Frontal cortex (tissue), 4 donors: ENCODE measurements around the gene ZER1. TPM values are rescaled to one million over a fixed set of nuclear protein-coding genes. Genes with fewer than 3 reads are reported as not detected.
"Not testable (repeated sequence)": the region's sequence is repeated elsewhere in the genome, so short reads cannot be mapped to it uniquely, and the experiment has no call there.

Experiments
- DNase-seq, 2 donors: peaks; one replicate each; pipeline ENCODE4 v3.0.0; 2012; ENCODE audit warnings: low spot score in 2 of 2
- FAIRE-seq: peaks from 2 replicates; lab custom pipeline; 2012; peaks lifted over from hg19 to GRCh38; lab: Jason Lieb, UNC
- total RNA-seq: library from RNA; depleted of rRNA; stranded (reverse); fragments of >200 nt; gene quantifications from one replicate; pipeline ENCODE4 v1.2.3, GENCODE V29; 2014
- donor health status: control.
- donor health status: control.
- donor health status: control.

ZER1 gene
- total RNA-seq, 1 donor from 2014 or later = 20.4 TPM

DNA sequence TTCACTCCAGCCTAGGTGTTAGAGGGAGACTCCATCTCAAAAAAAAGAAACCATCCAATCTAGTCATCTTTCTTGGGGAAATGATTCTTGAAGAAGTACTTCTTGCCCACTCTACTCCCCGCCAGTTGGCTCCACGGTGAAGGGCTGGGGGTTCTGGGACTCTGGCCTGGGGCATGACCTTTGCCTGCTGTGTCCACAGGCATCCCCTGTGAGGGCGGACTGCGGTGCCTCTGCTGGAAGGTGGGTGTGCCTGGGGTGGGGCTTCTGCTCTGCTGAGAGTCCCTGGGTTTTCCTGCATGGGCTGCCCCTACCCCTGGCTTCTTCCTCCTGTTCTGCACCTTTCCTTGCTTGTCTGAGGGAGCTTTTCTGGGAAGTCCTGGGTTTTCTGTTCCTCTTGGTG, 18.8 kb upstream of the ZER1 start:
- no peak for FAIRE-seq
- no peak for DNase-seq

DNA sequence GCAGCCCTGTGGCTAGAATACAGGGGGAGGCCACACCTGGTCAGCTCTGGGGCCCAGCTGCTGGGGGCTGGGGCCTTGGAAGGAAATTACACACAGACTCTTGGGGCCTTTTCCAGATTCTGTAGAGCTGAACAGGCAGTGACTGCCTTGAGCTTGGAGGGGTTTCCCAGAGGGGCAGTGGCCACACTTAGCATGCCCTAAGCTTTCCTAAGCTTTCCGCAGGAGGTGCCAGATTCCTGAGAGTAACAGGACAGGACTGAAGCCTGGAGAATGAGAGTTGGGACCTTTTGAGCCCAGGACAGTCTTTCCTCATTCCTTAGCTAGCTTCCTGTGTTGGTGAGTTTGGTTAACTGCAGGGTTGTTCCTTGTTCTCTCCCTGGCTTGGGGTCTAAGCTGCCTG, 16.7 kb upstream of the ZER1 start:
- FAIRE-seq = no peak
- no peak for DNase-seq

DNA sequence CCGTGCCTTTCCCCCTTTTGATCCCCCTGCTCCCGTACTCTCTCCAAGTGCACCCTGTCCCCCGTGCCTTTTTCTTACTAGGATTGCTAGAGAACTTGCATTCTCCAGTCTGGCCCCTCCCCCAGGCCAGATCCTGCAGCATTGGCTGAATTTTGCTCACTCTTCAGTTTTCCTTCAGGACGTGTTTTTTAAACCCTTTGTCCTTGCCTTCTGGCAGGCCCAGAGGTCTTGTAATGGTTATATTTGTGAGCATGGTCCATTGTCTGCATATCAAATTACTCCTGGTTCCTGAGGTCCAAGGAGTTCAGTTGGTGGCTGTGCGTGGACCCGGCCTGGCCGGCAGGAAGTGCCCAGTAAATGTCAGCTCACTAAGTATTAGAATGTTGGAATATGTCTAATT, 15.9 kb upstream of the ZER1 start:
- DNase-seq (peak in 1 of 2 donors; percentile 37), FAIRE-seq (no peak)

DNA sequence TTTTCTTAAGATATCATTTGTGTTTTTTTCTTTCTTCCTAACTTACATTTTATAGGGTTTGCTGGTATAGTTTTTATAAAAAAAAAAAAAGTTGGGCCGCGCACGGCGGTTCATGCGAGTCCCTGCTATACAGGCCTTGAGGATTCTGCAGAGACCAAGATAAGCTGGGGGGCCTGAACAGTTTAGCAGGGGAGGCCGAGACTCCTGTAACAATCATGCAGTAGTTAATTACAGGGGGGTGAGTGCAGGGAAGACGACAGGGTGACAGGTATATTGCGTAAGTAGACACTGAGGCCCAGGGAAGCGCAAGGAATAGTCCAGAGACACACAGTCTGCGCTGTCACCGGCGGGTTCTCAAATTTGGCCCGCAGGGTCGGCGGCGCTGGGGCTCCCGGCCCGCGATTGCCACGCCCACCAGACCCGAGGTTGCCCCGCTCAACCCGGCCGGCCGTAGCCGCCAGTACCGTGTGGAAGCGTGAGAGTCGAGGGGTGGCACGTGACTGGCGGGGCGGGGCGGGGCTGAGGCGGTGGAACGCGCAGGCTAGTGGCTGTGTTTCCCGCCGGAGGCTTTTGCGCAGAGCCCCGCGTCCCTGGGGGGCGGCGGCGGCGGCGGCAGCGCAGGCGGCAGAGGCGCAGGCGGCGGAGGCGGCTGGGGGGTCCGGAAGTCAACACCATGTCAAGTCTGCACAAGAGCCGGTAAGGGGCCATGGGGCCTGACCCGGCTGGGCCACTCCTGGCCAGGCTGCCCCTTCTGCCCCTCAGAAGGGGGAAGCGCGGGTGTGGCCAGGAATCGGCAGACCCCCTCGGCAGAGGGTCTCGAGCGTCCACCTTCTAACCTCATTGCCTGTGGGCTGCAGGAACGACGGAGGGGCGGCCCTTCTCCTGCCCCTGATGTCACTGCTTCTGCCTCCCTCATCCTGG, 15.2 kb upstream of the ZER1 start, which contains the start of gene TBC1D13:
TBC1D13 (plus strand) TSS at position 573 of the 921 bp plus-strand sequence; CDS start at position 674, 101 bp downstream.
- peak; percentile 95 to 97 for DNase-seq
- no peak for FAIRE-seq

DNA sequence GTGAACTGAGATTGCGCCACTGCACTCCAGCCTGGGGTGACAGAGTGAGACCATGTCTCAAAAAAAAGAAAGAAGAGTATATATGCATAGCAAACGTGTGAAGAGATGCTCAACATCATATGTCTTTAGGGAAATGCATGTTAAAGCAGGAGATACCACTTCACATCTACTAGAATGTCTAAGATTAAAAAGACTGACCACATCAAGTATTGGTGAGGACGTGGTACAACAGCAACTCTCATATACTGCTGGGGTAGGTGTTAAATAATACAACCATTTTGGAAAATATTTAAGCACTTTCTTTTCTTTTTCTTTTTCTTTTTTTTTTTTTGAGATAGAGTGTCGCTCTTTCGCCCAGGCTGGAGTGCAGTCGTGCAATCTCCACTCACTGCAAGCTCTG, 13.7 kb upstream of the ZER1 start:
- no peak for FAIRE-seq
- no peak for DNase-seq

DNA sequence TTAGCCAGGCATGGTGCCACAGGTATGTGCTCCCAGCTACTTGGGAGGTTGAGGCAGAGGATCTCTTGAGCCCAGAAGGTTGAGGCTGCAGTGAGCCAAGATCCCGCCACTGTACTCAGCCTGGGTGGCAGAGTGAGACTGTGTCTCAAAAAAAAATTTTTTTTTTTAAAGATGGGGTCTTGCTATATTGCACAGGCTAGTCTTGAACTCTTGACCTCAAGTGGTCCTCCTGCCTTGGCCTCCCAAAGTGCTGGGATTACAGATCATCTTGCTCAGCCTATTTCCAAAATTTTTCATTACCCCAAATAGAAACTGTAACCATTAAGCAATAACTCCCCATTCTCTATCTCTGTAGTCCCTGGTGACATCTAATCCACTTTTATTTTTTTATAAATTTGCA, 10.9 kb upstream of the ZER1 start:
- DNase-seq (no peak), FAIRE-seq (no peak)

DNA sequence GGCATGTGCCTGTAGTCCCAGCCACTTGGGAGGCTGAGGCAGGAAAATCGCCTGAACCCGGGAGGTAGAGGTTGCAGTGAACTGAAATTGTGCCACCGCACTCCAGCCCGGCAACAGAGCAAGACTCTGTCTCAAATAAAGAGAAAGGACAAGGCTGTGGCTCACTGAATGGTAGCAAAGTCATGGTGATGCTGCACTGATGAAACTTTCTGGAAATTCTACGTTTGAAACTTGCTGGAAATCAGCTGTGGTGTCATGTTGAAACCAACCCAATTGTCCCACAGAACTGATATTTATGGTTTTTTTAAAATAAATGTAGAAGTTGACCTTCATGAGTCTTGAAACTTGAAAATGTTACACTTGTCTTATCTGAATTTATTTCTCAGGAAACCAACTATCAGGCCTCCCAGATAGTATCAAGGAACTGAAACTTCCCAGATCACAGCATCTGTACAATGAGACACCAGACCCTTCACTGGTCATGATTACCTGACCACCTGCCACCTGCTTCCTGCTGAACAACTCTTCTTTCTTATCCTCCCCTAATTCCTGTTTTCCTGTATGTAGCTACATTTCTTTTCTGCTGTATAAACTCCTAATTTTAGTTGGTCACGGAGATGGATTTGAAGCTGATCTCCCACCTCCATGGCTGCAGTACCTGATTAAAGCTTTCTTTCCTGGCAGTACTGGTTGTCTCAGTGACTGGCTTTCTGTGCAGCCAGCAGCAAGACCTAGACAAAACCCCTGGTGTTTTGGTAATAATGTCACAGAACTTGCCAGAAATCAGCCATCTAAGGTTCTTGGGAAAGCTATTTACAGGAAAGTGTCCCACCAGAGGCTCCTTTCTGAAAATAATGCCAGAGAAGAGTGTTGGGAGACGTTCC, 9.7 kb upstream of the ZER1 start:
- FAIRE-seq (no peak), DNase-seq (no peak)

DNA sequence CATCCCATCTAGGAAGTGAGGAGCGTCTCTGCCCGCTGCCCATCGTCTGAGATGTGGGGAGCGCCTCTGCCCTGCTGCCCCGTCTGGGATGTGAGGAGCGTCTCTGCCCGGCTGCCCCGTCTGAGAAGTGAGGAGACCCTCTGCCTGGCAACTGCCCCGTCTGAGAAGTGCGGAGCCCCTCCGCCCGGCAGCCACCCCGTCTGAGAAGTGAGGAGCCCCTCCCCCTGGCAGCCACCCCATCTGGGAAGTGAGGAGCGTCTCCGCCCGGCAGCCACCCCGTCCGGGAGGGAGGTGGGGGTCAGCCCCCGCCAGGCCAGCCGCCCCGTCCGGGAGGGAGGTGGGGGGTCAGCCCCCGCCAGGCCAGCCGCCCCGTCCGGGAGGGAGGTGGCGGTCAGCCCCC, 8.4 kb upstream of the ZER1 start:
- DNase-seq, FAIRE-seq: not testable (repeated sequence)

DNA sequence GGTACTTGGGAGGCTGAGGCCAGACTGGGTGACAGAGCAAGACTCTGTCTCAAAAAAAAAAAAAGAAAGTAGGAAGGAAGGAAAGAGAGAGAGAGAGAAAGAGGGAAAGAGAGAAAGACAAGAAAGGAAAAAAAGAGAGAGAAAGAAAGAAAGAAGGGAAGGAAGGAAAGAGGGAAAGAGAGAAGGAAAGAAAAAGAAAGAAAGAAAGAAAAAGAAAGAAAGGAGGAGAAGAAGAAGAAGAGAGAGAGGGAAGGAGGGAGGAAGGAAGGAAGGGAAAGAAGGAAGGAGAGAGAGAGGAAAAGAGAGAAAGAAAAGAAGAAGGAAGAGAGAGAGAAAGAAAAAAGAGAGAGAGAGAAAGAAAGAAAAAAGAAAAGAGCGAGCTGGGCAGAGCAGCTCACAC, 3.1 kb upstream of the ZER1 start:
- FAIRE-seq (no peak), DNase-seq (no peak)

DNA sequence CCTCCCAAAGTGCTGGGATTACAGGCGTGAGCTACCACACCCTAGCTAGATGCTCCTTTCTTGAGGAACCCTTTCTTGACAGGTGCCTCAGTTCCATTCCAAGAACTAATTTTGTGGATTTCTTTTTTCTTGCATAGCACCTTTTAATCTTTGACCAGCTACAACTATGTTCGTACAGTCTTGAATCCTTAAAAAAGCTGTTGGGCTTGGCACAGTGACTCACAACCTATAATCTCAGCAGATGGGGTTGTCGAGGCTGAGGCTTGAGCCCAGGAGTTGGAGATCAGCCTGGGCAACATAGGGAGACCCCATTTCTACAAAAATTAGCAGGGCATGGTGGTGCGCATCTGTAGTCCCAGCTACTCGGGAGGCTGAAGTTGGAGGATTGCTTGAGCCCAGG, 1.3 kb upstream of the ZER1 start:
- FAIRE-seq (no peak), DNase-seq (no peak)

DNA sequence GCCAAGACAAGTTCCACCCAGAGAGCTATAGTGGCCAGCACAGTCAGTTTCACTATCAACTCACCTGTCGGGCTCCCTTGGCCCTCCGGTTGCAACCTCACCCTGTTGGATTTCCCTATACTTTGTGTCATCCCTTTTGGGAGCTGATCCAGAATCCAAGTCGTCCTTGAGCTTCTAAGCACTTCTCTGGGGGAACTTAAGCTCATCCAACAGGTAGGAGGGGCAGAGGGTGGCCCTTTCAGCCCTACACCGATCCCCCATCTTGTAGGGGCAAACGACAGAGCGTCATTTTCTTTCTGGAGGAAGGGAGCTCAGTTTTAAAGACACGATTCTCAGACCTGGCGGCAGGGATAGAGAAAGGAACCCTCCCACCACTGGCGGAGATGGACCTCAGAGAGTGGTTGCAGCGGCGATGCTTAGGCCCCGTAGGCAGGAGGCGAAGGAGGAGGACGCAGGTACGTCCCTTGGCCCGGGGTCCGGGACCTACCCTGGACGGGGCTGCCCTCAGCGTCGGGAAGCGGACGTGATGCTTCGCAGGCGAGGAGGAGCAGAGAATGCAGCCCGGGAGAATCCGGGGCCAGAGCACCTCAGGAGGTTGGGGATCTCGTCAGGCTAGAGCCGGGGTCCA, 519 bp downstream of the ZER1 start:
- DNase-seq = no peak
- no peak for FAIRE-seq

DNA sequence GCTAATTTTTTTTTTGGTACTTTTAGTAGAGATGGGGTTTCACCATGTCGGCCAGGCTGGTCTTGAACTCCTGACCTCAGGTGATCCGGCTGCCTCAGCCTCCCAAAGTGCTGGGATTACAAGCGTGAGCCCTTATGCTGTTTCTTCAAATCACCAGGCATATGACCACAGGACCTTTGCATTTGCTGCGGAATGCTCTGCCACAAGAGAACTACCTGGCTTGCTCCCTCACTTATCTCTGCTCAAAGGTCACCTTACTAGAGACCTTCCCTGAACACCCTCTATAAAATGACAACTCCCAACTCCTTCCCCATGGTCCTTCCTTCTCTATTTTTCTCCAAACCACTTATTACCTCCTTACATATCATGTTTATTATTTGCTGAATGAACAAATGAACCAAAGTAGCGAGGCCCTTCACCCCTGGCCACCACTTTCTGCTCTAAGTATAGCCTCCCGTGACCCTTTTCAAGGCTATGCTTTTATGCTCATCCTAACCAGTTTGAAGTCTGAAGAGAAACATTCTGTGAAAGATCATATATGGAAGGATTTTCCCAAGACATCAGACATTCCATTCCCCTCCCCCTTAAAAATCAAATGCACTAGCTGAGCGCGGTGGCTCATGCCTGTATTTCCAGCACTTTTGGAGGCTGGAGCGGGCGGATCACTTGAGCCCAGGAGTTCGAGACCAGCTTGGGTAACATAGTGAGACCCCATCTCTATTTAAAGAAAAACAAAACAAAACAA, 1.3 kb downstream of the ZER1 start:
- DNase-seq (no peak), FAIRE-seq (no peak)

DNA sequence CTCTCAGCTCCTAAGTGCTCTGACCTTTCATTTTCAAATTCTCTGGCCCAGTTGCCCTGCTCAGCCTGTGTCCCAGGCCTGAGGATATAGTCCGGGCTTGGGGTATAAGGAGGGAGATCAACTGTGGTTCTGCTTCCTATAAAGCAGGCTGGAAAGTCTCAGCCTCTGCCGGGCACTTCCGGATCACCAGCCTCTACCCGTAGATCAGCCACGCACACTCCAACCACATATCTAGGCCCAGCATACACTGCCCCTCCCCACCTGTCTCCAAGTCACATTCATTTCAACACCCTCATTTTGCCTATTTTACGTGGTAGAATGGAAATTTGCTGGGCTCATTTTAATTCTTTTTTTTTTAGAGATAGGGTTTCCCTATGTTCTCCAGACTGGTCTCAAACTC, 3.1 kb downstream of the ZER1 start:
- DNase-seq (no peak), FAIRE-seq (no peak)

DNA sequence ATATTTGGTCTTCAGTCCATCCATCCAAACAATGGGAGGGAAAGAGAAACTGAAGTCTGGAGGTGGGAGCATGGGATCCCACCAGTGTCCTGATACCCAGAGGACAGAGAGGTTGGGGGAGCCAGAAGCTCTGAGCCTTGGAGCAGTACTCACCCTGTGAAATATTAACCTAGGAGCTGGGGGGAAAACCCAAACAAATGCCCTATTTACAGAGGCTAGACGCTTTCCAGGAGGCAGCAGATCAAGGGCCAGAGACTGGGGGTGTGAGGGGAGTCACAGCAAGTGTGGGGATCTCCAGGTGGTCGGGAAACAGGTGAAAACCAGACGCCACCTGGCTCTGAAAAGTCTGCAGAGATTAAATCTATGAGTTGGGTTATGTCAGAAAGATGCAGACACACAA, 6.2 kb downstream of the ZER1 start:
- DNase-seq (no peak), FAIRE-seq (no peak)

DNA sequence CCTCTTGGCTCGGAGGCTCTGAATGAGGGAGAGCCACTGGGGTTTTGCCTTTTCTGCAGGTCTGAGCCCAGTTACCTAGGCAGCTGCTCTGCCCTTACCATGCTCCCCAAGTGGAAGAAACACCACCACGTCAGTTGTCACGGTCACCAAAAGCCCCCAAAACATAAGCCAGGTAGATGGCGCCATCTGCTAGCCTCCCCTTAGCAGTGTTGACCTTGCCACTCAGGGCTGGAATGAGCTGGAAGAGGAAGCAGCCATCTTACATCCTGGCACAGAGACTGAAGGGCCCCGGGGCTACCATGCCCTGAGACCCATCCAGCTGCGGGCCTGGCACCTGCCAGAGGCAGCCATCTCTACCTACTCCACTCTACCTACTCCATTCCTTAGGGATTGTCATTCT, 7.4 kb downstream of the ZER1 start:
- no peak for FAIRE-seq
- DNase-seq = no peak

DNA sequence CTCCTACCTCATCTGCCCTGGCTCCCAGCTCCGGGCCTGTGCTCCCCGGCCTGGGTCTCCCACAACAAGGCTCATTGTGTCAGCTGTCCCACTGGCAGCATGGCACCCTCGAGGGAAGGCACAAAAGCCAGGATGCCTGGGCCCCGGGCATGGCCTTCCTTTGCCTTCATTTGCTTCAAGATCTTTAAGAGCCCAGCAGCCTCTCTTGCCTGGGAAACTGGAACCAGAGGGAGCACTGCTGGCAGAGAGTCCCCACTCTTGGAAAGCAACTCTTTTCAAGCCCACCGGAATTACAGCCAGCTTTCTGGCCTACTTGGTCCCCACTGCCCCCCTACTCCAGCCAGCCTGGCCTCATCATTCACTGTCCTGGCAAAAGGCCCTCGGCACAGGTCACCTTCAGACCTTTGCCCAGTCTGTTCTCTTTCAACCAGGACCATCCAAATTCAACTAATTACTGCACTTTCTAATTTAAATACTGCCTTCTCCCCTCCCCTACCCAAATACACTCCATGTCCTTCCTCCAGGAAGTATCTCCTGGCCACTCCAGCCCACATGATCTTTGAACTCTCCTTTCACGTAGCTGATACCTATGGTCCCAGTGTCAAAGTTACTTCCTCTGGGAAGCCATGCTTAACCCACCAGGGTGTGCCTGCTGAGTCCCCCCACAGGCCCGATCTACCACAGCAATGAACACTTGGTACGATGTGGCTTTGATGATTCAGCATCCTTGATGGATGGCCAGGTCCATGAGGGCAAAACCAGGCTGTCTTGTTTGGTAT, 8.9 kb downstream of the ZER1 start:
- FAIRE-seq (no peak), DNase-seq (no peak)

DNA sequence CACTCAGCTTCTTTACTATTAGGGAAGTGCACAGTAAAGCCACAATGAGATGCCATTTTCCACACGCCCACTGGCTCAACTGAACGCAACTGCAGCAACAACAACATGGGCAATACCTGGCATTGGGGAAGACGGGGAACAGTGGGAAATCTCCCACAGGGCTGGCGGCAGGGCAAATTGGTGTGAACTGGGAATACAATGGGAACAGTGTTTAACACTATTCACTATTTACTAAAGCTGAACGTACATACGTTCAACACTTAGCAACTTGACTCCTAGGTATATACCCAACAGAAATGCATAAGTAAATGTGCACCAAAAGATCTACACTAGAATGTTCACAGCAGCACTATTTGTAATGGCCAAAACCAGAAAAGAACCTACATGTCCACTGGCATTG, 14.1 kb downstream of the ZER1 start:
- no peak for DNase-seq
- FAIRE-seq = no peak

DNA sequence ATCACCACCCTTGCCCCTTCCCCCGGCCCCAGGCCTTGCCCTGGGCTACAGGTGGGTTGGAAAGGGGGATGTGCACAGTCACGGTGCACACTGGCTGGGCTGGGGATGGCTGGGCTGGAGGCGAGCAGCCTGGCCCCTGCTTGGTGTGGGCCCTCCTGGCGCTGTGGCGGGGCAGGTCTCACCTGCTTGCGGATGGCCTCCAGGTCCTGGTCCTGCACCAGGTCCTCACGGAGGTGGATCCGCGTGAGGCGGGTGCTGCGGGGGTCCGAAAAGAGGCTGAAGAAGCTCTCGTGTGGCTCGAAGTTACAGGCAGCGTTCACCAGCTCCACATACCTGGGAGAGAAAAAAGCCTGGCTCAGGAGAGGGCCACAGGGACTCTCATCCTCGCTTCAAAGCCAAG, 18.1 kb downstream of the ZER1 start:
- FAIRE-seq = no peak
- DNase-seq = no peak
